ENCODE results near the gene STX5. TPM values are rescaled to one million over a fixed set of nuclear protein-coding genes. Genes with fewer than 3 reads are reported as not detected.
"Not testable (repeated sequence)": the region's sequence is repeated elsewhere in the genome, so short reads cannot be mapped to it uniquely, and the experiment has no call there.

Gene STX5
- total RNA-seq, 1 experiment from 2014 or later = 80.6 TPM

- peak; percentile 40 for DNase-seq (ENCODE audit: low spot score)
Observed at GRCh38 chr11:62854825-62855570, 23.1 kb upstream of the STX5 start.

DNA sequence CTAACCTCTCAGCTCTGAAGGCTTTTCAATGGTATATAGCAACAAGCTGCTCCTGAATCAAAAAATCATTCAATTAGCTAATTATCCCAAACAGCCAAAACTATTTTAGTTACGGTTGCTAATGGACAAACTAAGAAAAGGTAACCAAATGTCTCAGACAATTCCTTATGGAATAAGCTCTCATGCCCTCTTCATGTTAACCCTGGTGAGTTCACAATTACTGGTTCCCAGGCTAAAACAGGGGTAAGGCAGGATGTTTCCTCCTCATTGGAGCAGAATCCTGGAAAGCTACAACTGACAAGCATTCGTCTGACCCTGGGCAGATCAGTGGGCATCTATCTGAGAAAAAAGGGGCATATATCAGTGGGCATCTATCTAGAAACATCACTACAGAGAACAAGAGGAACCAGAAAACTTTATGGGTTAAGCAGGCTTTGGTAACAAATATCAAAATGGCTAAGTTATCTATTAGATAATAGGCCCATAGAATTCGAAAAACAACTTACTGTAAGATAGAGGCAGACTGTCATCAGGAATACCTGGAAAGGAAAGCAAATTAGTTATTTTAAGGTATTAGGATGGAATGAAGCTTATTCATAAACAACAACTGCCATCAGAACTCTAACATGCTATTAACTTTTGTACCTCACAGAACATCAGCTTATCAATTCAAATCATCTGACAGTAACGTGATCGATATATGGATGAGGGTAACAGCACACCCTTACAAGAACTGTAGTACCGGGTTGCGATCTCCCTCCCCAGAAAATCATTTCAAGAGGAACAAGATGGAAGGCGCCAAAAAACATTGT lies 22.4 kb upstream of the STX5 start:
- DNase-seq (ENCODE audit: low spot score) = no peak

GRCh38 chr11:62853279-62853965 lies 21.6 kb upstream of the STX5 start:
- no peak for DNase-seq (ENCODE audit: low spot score)

DNA sequence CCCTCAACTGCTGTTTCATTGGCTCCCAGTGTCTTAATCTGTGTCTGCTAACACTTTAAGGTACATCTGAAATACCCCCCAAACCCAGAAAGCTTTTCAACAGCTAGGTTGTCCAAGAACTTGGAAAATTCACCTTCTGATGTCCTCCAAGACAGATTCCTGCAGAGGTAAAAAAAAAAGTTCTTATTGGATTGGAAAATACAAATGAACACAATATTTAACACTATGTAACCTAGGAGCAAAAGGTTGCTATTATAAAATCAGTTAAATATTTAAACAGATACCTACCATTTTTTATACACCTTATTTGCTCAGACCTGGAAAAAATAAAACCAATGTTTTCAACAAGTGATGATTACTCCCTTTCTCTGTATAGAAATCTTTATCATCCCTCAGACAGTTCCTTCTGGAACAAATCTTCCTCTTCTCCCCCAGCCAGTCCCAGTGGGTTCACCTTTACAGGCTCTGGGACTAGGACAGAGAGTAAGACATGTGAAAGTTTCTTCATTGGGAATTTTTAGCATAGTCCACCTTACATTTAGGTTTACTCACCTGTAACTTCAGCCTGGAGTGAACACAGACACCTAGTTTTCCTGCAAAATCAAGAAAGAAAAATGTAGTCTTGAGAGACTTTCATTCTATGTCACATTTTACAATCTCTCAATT lies 20.8 kb upstream of the STX5 start:
- DNase-seq (ENCODE audit: low spot score) = no peak

DNA sequence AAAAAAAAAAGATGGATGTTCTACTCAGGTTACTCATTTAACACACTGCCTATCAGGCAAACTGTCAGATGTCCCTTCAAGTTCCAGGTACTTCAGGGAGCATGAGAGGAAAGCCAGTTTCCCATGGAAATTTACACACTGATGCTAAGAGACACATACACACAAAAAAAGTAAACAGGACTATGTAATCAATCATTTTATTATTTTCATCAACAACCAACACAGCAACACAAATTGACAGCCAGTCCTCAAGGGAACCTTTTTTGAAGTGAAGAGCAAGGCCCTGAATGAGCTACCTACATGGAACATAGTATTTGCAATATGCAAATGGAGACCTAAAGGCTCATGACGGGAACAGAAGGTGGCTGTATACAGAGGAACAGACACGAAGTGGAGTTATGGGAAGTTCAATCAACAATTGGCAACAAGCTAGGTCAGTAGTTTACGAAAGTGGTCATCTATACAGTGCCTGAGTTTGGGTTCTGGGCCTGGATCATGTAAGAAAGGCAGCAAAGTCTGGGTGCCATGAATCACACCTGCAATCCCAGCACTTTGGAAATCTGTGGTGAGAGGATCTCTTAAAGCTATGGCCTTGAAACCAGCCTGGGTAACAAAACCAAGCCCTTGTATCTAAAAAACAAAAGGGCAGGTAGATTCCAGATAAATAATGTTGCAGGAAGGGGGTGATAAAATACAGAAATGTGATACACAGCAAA lies 20.1 kb upstream of the STX5 start:
- DNase-seq (ENCODE audit: low spot score) = peak; percentile 52

DNA sequence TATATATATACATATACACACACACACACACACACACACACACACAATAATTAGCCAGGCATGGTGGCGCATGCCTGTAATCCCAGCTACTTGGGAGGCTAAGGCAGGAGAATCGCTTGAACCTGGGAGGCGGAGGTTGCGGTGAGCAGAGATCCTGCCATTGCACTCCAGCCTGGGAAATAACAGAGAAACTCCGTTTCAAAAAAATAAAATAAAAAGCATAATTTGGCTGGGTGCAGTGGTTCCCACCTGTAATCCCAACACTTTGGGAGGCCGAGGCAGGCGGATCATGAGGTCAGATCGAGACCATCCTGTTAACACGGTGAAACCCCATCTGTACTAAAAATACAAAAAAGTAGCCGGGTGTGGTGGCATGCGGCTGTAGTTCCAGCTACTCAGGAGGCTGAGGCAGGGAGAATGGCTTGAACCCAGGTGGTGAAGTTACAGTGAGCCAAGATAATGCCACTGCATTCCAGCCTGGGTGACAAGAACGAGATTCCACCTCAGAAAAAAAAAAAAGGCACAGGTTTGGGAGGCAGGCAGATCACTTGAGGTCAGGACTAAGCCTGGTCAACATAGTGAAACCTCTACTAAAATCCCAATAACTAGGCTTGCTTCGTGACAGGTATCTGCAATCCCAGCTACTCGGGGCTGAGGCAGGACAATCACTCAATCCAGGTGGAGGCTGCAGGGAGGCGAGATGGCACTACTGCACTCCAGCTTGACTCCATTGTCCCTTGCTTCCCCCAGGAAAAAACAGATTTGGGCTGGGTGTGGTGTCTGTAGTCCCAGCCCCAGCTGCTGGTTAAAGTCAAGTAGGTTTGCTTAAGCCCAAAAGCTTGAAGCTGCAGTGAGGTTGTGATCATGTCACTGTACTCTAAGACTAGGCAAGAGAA lies 19.3 kb upstream of the STX5 start:
- DNase-seq (ENCODE audit: low spot score) = peak; percentile 68

DNA sequence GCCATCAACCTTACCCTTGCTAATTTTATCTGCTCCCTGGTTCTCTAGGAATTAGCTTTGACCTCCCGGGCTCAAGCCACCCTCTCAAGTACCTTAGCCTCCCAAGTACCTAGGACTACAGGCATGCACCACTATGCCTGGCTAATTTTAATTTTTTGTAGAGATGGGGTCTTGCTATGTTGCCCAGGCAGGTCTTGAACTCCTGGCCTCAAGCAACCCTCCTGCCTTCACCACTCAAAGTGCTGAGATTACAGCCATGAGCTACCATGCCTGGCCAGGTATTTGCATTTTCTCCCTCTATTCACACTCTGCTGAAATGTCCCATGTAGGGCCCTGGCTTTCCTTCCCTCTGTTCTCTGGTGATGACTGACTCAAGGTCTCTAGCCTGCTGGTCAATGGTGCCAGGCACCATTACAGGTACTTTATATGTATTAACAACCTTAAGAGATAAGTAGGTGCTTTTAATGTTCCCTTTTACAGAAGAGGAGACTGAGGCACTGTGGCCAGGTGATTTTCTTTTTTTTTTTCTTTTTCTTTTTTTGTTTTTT lies 16.0 kb upstream of the STX5 start:
- no peak for DNase-seq (ENCODE audit: low spot score)

DNA sequence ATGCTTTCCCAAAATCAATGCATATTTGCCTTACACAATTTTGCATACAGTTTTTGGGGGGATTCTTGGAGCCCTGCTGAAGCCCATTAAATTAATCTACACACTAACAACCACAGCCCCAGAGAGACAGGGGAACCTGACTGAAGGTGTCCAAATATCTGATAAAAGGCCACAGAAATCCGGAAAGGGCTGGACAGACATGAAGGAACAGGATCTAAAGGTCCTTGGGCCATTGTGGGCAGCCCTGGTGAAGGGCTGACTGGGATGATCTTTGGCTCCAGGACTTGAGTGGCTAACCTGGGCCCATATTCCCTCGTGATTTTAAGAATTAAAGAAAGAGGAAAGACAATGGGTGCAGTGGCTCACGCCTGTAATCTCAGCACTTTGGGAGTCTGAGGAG lies 14.3 kb upstream of the STX5 start:
- no peak for DNase-seq (ENCODE audit: low spot score)

GRCh38 chr11:62844154-62844553 lies 12.3 kb upstream of the STX5 start:
- DNase-seq (ENCODE audit: low spot score) = no peak

DNA sequence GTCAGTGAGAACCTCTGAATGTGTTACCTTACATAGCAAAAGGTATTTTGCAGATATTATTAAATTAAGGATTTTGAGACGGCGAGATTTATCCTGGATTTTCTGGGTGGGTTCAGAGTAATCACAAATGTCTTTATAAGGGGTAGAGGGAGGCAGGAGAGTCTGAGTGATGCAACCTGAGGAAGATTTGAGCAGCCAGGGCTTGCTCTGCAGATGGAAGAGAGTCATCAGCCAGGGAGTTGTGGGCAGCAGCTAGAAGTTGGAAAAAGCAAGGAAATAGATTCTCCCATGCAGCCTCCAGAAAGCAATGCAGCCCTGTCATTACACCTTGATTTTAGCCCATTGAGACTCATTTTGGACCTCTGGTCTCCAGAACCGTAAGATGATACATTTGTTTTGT lies 11.6 kb upstream of the STX5 start:
- no peak for DNase-seq (ENCODE audit: low spot score)

DNA sequence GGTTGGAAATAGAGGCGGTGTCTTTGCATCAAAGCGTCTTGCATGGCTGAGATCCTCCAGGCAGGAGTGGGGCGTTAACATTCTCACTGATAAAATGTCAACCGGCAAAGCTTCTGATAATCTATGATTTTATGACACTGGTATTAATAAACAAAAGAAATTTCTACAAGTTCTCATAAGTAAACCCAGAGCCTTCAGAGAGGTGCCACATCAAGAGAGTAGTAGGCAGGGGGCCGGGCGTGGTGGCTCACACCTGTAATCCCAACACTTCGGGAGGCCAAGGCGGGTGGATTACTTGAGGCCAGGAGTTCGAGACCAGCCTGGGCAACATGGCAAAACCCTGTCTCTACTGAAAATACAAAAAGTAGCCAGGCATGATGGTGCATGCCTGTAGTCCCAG lies 11.0 kb upstream of the STX5 start:
- DNase-seq (ENCODE audit: low spot score) = not testable (repeated sequence)

- no peak for DNase-seq (ENCODE audit: low spot score)
Observed at GRCh38 chr11:62842171-62842741, 10.4 kb upstream of the STX5 start.

- peak; percentile 99 for DNase-seq (ENCODE audit: low spot score)
Observed at GRCh38 chr11:62841361-62842170, 9.7 kb upstream of the STX5 start.

DNA sequence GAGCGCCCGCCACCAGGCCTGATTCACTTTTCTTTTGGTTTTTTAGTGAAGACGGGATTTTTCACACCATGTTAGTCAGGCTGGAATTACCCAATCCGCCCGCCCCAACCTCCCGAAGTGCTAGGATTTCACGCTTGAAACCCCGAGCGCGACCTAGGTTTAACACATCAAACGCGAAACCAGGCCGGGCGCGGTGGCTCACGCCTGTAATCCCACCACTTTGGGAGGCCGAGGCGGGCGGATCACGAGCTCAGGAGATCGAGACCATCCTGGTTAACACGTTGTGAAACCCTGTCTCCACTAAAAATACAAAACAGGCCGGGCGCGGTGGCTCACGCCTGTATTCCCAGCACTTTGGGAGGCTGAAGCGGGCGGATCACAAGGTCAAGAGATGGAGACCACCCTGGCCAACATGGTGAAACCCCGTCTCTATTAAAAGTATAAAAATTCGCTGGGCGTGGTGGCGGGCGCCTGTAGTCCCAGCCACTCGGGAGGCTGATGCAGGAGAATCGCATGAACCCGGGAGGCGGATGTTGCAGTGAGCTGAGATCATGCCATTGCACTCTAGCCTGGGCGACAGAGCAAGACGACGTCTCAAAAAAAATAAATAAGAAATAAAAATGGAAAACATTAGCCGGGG lies 9.0 kb upstream of the STX5 start:
- DNase-seq (ENCODE audit: low spot score) = peak; percentile 99

GRCh38 chr11:62839050-62839945 lies 7.4 kb upstream of the STX5 start, which contains the start of gene WDR74:
Gene WDR74, minus strand, starts transcription at chr11:62839590. Its CDS starts 20 bp downstream, at chr11:62839570.
- peak; percentile 98 for DNase-seq (ENCODE audit: low spot score)

DNA sequence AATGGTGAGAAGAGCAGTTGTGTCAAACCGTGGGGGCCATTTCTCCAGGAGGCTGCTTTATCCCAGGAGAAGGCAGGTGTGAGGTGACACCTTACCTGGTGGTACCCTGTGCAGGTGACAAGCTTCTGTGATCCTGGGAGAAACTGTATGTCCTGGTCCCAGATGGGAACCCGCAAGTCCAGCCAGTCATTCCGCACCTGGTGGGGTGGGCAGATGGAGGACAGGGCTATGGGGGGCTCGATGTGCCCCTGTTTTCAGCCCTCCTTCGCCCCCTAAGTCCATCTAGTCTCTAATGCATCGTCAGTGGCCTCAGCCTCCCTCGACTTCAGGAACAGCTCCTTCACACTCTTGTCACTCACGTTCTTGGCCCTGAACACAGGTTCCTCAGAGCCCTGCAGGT lies 3.5 kb upstream of the STX5 start:
- no peak for DNase-seq (ENCODE audit: low spot score)

Data from HT-29 (cell line).